K562 (cell line): Measurements from ENCODE around the gene PLCB1. TPM values are rescaled to one million over a fixed set of nuclear protein-coding genes. Genes with fewer than 3 reads are reported as not detected.
"Not testable (repeated sequence)": the region's sequence is repeated elsewhere in the genome, so short reads cannot be mapped to it uniquely, and the experiment has no call there.

Experiments
- ATAC-seq: fragments of 200-7000 bp; cut with Tn5 transposase; 3 replicates; pipeline ENCODE4 v1.9.1; 2020; ENCODE audit warnings: moderate library complexity
- BruUV-seq: library from RNA; stranded (reverse); fragments of 400-500 nt; replicated peaks from 2 replicates; lab custom pipeline; 2021; lab: Mats Ljungman, UMichigan
- CTCF ChIA-PET: fragments of 300-600 bp; formaldehyde crosslinking; extraction: SDS; loops from one replicate; lab custom pipeline; 2021; ENCODE audit warnings: low intra/inter-chr PET ratio; lab: Yijun Ruan, JAX
- POLR2A ChIA-PET: fragments of 300-600, 350-650 bp; sonication (Branson Sonifier 250); formaldehyde crosslinking; extraction: SDS; loops from one replicate; lab custom pipeline; 2021; ENCODE audit warnings: antibody characterized with exemption, inconsistent platforms; lab: Yijun Ruan, JAX
- DNase-seq, 4 experiments: peaks; one replicate each; pipeline versions ENCODE4 v3.0.0 to v3.0.0-alpha.2; 2011 to 2018; ENCODE audit warnings: low spot score in 3 of 4, mixed read lengths in 3 of 4; ENCODE audit errors: extremely low read depth in 1 of 4
- FAIRE-seq: peaks from 2 replicates; lab custom pipeline; 2011; peaks lifted over from hg19 to GRCh38; lab: Jason Lieb, UNC
- H2AFZ ChIP-seq: 2 replicates; pipeline ENCODE4 v1.6.0; 2011; ENCODE audit warnings: low read depth, low read length, control low read depth, inconsistent platforms
- H3K27ac ChIP-seq: fragments of 200-600 bp; 3 replicates; pipeline ENCODE4 v1.8.0; 2011; ENCODE audit warnings: low read depth, mild to moderate bottlenecking, control low read depth, inconsistent platforms, low read length, moderate library complexity, mixed read lengths; ENCODE audit errors: extremely low read depth
- H3K27me3 ChIP-seq, 2 experiments: fragments of 300-600 bp in 1 of 2; 2 replicates in 1 of 2; 3 replicates in 1 of 2; pipeline versions ENCODE4 v1.6.0 to v1.8.0; 2011; ENCODE audit warnings: inconsistent platforms in 2 of 2, low read length in 2 of 2, mild to moderate bottlenecking in 1 of 2, mixed read lengths in 1 of 2, moderate library complexity in 1 of 2; ENCODE audit not compliant: control insufficient read depth in 2 of 2, insufficient read depth in 2 of 2
- H3K36me3 ChIP-seq: fragments of 300-600 bp; 3 replicates; pipeline ENCODE4 v1.8.0; 2011; ENCODE audit warnings: mild to moderate bottlenecking, low read length, inconsistent platforms; ENCODE audit not compliant: control insufficient read depth, insufficient read depth
- H3K4me1 ChIP-seq, 2 experiments: fragments of 200-600 bp in 1 of 2; replicated peaks in 1 of 2; 2 replicates in 1 of 2; 3 replicates in 1 of 2; pipeline versions ENCODE4 v1.5.1 to v1.8.0; 2011; ENCODE audit warnings: inconsistent platforms in 2 of 2, low read length in 2 of 2, mild to moderate bottlenecking in 1 of 2, mixed read lengths in 1 of 2, moderate library complexity in 1 of 2; ENCODE audit not compliant: control insufficient read depth in 2 of 2, insufficient read depth in 2 of 2
- H3K4me2 ChIP-seq: 2 replicates; pipeline ENCODE4 v1.6.1; 2011; ENCODE audit warnings: low read length, control low read depth, inconsistent platforms, mixed read lengths; ENCODE audit not compliant: insufficient read depth
- H3K4me3 ChIP-seq: fragments of 200-600 bp; sonication (generic), shearing (Covaris generic); 2 replicates; pipeline ENCODE4 v1.5.1; 2016; ENCODE audit warnings: control low read depth, inconsistent platforms
- H3K79me2 ChIP-seq: fragments of 200-600 bp; 3 replicates; pipeline ENCODE4 v1.8.0; 2011; ENCODE audit warnings: low read length, inconsistent platforms; ENCODE audit not compliant: control insufficient read depth, insufficient read depth
- H3K9ac ChIP-seq, 2 experiments: 2 replicates each; pipeline versions ENCODE4 v1.6.0 to v1.6.1; 2011; ENCODE audit warnings: low read depth in 2 of 2, low read length in 2 of 2, control low read depth in 1 of 2, inconsistent platforms in 1 of 2, mild to moderate bottlenecking in 1 of 2, mixed read lengths in 1 of 2; ENCODE audit not compliant: insufficient read depth in 1 of 2
- H3K9me1 ChIP-seq: one replicate; pipeline ENCODE4 v1.6.0; 2011; ENCODE audit warnings: inconsistent platforms, mild to moderate bottlenecking, low read length, moderate library complexity; ENCODE audit not compliant: control insufficient read depth, insufficient read depth
- H3K9me3 ChIP-seq: replicated peaks from 2 replicates; pipeline ENCODE4 v1.5.1; 2011; ENCODE audit warnings: low read depth, low read length, inconsistent platforms; ENCODE audit not compliant: control insufficient read depth, insufficient read depth
- H4K20me1 ChIP-seq: replicated peaks from 2 replicates; pipeline ENCODE4 v1.6.1; 2011; ENCODE audit warnings: low read length, inconsistent platforms, mixed read lengths; ENCODE audit not compliant: control insufficient read depth, insufficient read depth
- ARID1B ChIP-seq: fragments of 450-650 bp; IDR thresholded peaks from 2 replicates; pipeline ENCODE4 v1.6.1; 2016; ENCODE audit warnings: antibody characterized with exemption, mild to moderate bottlenecking, inconsistent platforms
- ATF3 ChIP-seq, 2 experiments: fragments of 450-650 bp in 1 of 2; sonication (generic) in 1 of 2; formaldehyde crosslinking in 1 of 2; IDR thresholded peaks in 1 of 2; conservative IDR thresholded peaks in 1 of 2; 2 replicates each; pipeline versions ENCODE4 v1.6.1 to v1.8.1; 2016 to 2023; ENCODE audit warnings: mild to moderate bottlenecking in 2 of 2, moderate library complexity in 2 of 2, inconsistent platforms in 1 of 2, missing genetic modification reagents in 1 of 2
- ATF7 ChIP-seq: fragments of 450-650 bp; IDR thresholded peaks from 2 replicates; pipeline ENCODE4 v1.7.1; 2014; ENCODE audit warnings: mild to moderate bottlenecking, moderate library complexity
- CEBPB ChIP-seq: fragments of 450-650 bp; IDR thresholded peaks from 2 replicates; pipeline ENCODE4 v1.6.1; 2016; ENCODE audit warnings: missing genetic modification characterization, missing compliant biosample characterization
- CTBP1 ChIP-seq: fragments of 450-650 bp; IDR thresholded peaks from 2 replicates; pipeline ENCODE4 v1.6.1; 2016; ENCODE audit warnings: borderline replicate concordance
- EP400 ChIP-seq: fragments of 450-650 bp; IDR thresholded peaks from 2 replicates; pipeline ENCODE4 v1.6.1; 2017; ENCODE audit warnings: antibody characterized with exemption, mild to moderate bottlenecking, moderate library complexity
- MNT ChIP-seq, 2 experiments: fragments of 450-650 bp; conservative IDR thresholded peaks; 2 replicates each; pipeline ENCODE4 v1.6.1; 2017; ENCODE audit warnings: mild to moderate bottlenecking in 2 of 2, moderate library complexity in 2 of 2
- NFRKB ChIP-seq: fragments of 450-650 bp; IDR thresholded peaks from 2 replicates; pipeline ENCODE4 v1.6.1; 2016; ENCODE audit warnings: low read depth
- NR2C2 ChIP-seq, 2 experiments: fragments of 200-800 bp in 1 of 2; sonication (Bioruptor generic) in 1 of 2; sonication (generic) in 1 of 2; formaldehyde crosslinking in 1 of 2; IDR thresholded peaks; 2 replicates each; pipeline versions ENCODE4 v1.6.1 to v1.8.0; 2016 to 2022; ENCODE audit warnings: mild to moderate bottlenecking in 1 of 2, missing compliant biosample characterization in 1 of 2, missing genetic modification characterization in 1 of 2, missing genetic modification reagents in 1 of 2
- NRF1 ChIP-seq, 2 experiments: fragments of 450-650 bp; IDR thresholded peaks in 1 of 2; conservative IDR thresholded peaks in 1 of 2; 2 replicates each; pipeline ENCODE4 v1.6.1; 2014; ENCODE audit warnings: mild to moderate bottlenecking in 2 of 2
- POLR2A ChIP-seq: fragments of 450-650 bp; conservative IDR thresholded peaks from 2 replicates; pipeline ENCODE4 v1.6.1; 2016
- POLR2G ChIP-seq: fragments of 200-400 bp; formaldehyde crosslinking; IDR thresholded peaks from 2 replicates; pipeline ENCODE4 v1.6.1; 2017; ENCODE audit warnings: low read depth, mild to moderate bottlenecking, antibody characterized with exemption, low read length, moderate library complexity
- RBFOX2 ChIP-seq: fragments of 200-400 bp; formaldehyde crosslinking; IDR thresholded peaks from 2 replicates; pipeline ENCODE4 v1.6.1; 2017; ENCODE audit warnings: low read depth, mild to moderate bottlenecking, low read length, moderate library complexity
- SUPT5H ChIP-seq: fragments of 450-650 bp; IDR thresholded peaks from 2 replicates; pipeline ENCODE4 v1.6.1; 2016
- TAF9B ChIP-seq: fragments of 450-650 bp; IDR thresholded peaks from 2 replicates; pipeline ENCODE4 v1.6.1; 2018; ENCODE audit warnings: mild to moderate bottlenecking; ENCODE audit not compliant: partially characterized antibody
- TARDBP ChIP-seq: fragments of 450-650 bp; IDR thresholded peaks from 2 replicates; pipeline ENCODE4 v1.6.1; 2016
- TFAP4 ChIP-seq: sonication (generic); formaldehyde crosslinking; IDR thresholded peaks from 2 replicates; pipeline ENCODE4 v1.8.0; 2022; ENCODE audit warnings: missing genetic modification reagents, mild to moderate bottlenecking, moderate library complexity, borderline replicate concordance
- YY1 ChIP-seq, 3 experiments: IDR thresholded peaks; 2 replicates each; pipeline ENCODE4 v1.6.1; 2011; ENCODE audit warnings: low read length in 2 of 3, mild to moderate bottlenecking in 2 of 3, moderate library complexity in 2 of 3, borderline replicate concordance in 1 of 3, control low read depth in 1 of 3, low read depth in 1 of 3; ENCODE audit not compliant: insufficient read depth in 3 of 3, insufficient replicate concordance in 2 of 3, control insufficient read depth in 1 of 3, insufficient read length in 1 of 3; ENCODE audit errors: extremely low read depth in 1 of 3
- WGBS: fragments of 100-300 bp; shearing (Covaris generic); methylation state at CpG from one replicate; pipeline ENCODE4 v1.1.6; 2016; ENCODE audit warnings: low coverage, mixed read lengths; ENCODE audit not compliant: insufficient coverage; ENCODE audit errors: missing lambda C conversion rate; 5-methylcytosine and 5-hydroxymethylcytosine counted together
- in situ Hi-C: fragments of 300-500 bp; cut with MboI; formaldehyde crosslinking; loops from 4 replicates; pipeline ENCODE4 v1.15.0; 2018; ENCODE audit warnings: inconsistent platforms, mixed read lengths
- intact Hi-C: fragments of 100-400 bp; cut with micrococcal nuclease; formaldehyde crosslinking; loops from 2 replicates; pipeline ENCODE4 v1.14.2; 2022
- polyA plus RNA-seq, 8 experiments: library from polyadenylated mRNA; depleted of rRNA in 4 of 8; stranded (reverse) in 5 of 8; unstranded in 3 of 8; fragments of >200 nt; fragmentation: Nextera tagmentation in 2 of 8; fragmentation: Illumina TruSeq in 1 of 8; extraction: Ambion mirVana in 2 of 8; extraction: Trizol in 1 of 8; gene quantifications; 2 replicates each; pipeline versions ENCODE4 v1.2.1 to v1.2.3, GENCODE V29; 2011 to 2014; ENCODE audit warnings: inconsistent platforms in 1 of 8, missing spikeins in 1 of 8
- total RNA-seq, 7 experiments: library from RNA; depleted of rRNA in 6 of 7; stranded (reverse); fragments of >200 nt in 6 of 7; fragmentation: Illumina TruSeq in 2 of 7; extraction: Trizol in 2 of 7; gene quantifications; 2 replicates each; pipeline versions ENCODE4 v1.2.1 to v1.2.3, GENCODE V29; 2011 to 2021; ENCODE audit warnings: low replicate concordance in 1 of 7

PLCB1 gene
- total and polyA plus RNA-seq, 9 of the 15 experiments (the other 6 are each of a cell fraction or from before 2014, with no cell fraction given), result 0.34 to 3.1 (median 1.3) TPM

- peak overlapping the region; percentile 84 for H2AFZ ChIP-seq
- ATAC-seq; H4K20me1 ChIP-seq; FAIRE-seq; H3K9me1 ChIP-seq; H3K4me2 ChIP-seq; intact Hi-C loops; H3K36me3 ChIP-seq; in situ Hi-C loops; CTCF ChIA-PET; H3K79me2 ChIP-seq; H3K9me3 ChIP-seq; H3K27me3 ChIP-seq; H3K4me1 ChIP-seq; TF ChIP-seq NR2C2 (CRISPR knock-in tag; IDR thresholded peaks at IDR 0.05); ATF3 (CRISPR knock-in tag; conservative IDR thresholded peaks at IDR 0.05): not testable (repeated sequence)
- 0% methylated on average over 6 of the region's 21 CpGs for WGBS
- peak overlapping the region; percentile 26 for H3K4me3 ChIP-seq
- peak overlapping the region in 1 of 2 experiments; percentile 64; a peak in 2 of 4 replicates for H3K9ac ChIP-seq
- DNase-seq, result peak in 1 of 4 experiments; percentile 18
- POLR2A ChIA-PET, result interaction anchor here (0.7 kb wide), 1 partner anchor 20 kb away, joined by 3 read pairs; no protein-coding TSS in a partner anchor
- H3K27ac ChIP-seq, result peak overlapping the region; percentile 62
- TSS peak; percentile 78 for BruUV-seq
- 0 out of 2 replicates have a peak, but pooled peaks have one; percentile 17 for TF ChIP-seq NR2C2 (tag; IDR thresholded peaks at IDR 0.05)
- peak; percentile 27; the same call in 1 of the 2 replicates for TF ChIP-seq TFAP4 (CRISPR knock-in tag)
- TF ChIP-seq NFRKB, result peak; percentile 79
- TF ChIP-seq TAF9B, result peak; percentile 50
- peak; percentile 26 to 33; a peak in 1 of 4 replicates for TF ChIP-seq MNT (conservative IDR thresholded peaks at IDR 0.05)
- peak; percentile 64; the same call in 1 of the 2 replicates for TF ChIP-seq POLR2A
- peak; percentile 7; the same call in 1 of the 2 replicates for TF ChIP-seq ARID1B
- peak; percentile 73 for TF ChIP-seq CEBPB (tag)
- peak; percentile 75 to 78 for TF ChIP-seq NRF1 (conservative IDR thresholded peaks at IDR 0.05 in 1 of 2, IDR thresholded peaks at IDR 0.05 in 1 of 2)
- peak; percentile 41; the same call in 1 of the 2 replicates for TF ChIP-seq CTBP1
- 0 out of 2 replicates have a peak, but pooled peaks have one; percentile 30 for TF ChIP-seq ATF7
- peak; percentile 45 for TF ChIP-seq EP400
- TF ChIP-seq TARDBP, result 0 out of 2 replicates have a peak, but pooled peaks have one; percentile 25
- peak; percentile 46 for TF ChIP-seq POLR2G
- TF ChIP-seq RBFOX2, result peak; percentile 50
- TF ChIP-seq ATF3 (IDR thresholded peaks at IDR 0.05), result peak; percentile 65
- 0 out of 2 replicates have a peak, but pooled peaks have one; percentile 27 for TF ChIP-seq SUPT5H
- peak in 1 of 3 experiments; percentile 71 for TF ChIP-seq YY1 (IDR thresholded peaks at IDR 0.05; ENCODE audit: borderline replicate concordance in 1 of 3, control insufficient read depth in 1 of 3, extremely low read depth in 1 of 3, insufficient read depth in 3 of 3, insufficient read length in 1 of 3, insufficient replicate concordance in 2 of 3, low read depth in 1 of 3, low read length in 2 of 3)
These were observed 17.5 kb upstream of the PLCB1 start for GRCh38 chr20:8114612-8115011.
